K562 (cell line): ENCODE measurements around the gene APOC1. TPM values are rescaled to one million over a fixed set of nuclear protein-coding genes. Genes with fewer than 3 reads are reported as not detected.

Source experiments
- BCL6 ChIP-seq: fragments of 250-450 bp; sonication (Bioruptor Pico); IDR thresholded peaks from 2 replicates; pipeline ENCODE4 v1.4.0; 2020
- BRD9 ChIP-seq: fragments of 450-650 bp; IDR thresholded peaks from 2 replicates; pipeline ENCODE4 v1.6.1; 2018; ENCODE audit warnings: low read depth; ENCODE audit not compliant: partially characterized antibody
- ZNF561 ChIP-seq: fragments of 450-650 bp; formaldehyde crosslinking; conservative IDR thresholded peaks from 2 replicates; pipeline ENCODE4 v1.4.0; 2020; ENCODE audit warnings: mild to moderate bottlenecking, moderate library complexity
- polyA plus RNA-seq, 8 experiments: library from polyadenylated mRNA; depleted of rRNA in 4 of 8; stranded (reverse) in 5 of 8; unstranded in 3 of 8; fragments of >200 nt; fragmentation: Nextera tagmentation in 2 of 8; fragmentation: Illumina TruSeq in 1 of 8; extraction: Ambion mirVana in 2 of 8; extraction: Trizol in 1 of 8; gene quantifications; 2 replicates each; pipeline versions ENCODE4 v1.2.1 to v1.2.3, GENCODE V29; 2011 to 2014; ENCODE audit warnings: inconsistent platforms in 1 of 8, missing spikeins in 1 of 8
- total RNA-seq, 7 experiments: library from RNA; depleted of rRNA in 6 of 7; stranded (reverse); fragments of >200 nt in 6 of 7; fragmentation: Illumina TruSeq in 2 of 7; extraction: Trizol in 2 of 7; gene quantifications; 2 replicates each; pipeline versions ENCODE4 v1.2.1 to v1.2.3, GENCODE V29; 2011 to 2021; ENCODE audit warnings: low replicate concordance in 1 of 7
- TF ChIP-seq, protein P1 (sequence below): conservative IDR thresholded peaks from 2 replicates; pipeline ENCODE4 v1.6.1; 2011; ENCODE audit warnings: low read depth, mild to moderate bottlenecking, low read length; ENCODE audit not compliant: control insufficient read depth
- TF ChIP-seq, protein P2 (sequence below): fragments of 200-600 bp; sonication (generic); IDR thresholded peaks from one replicate; pipeline ENCODE4 v1.6.1; 2012; ENCODE audit warnings: mild to moderate bottlenecking, low read depth, low read length, inconsistent platforms
- TF ChIP-seq, protein P3 (sequence below): fragments of 250-450 bp; sonication (Bioruptor Pico); IDR thresholded peaks from 2 replicates; pipeline ENCODE4 v1.4.0; 2020; ENCODE audit warnings: mild to moderate bottlenecking, moderate library complexity
- TF ChIP-seq, protein P4 (sequence below): fragments of 450-650 bp; formaldehyde crosslinking; conservative IDR thresholded peaks from 2 replicates; pipeline ENCODE4 v1.4.0; 2022; ENCODE audit warnings: mild to moderate bottlenecking, missing genetic modification characterization

Gene APOC1
- total and polyA plus RNA-seq, 9 of the 15 experiments (the other 6 are each of a cell fraction or from before 2014, with no cell fraction given) = 115 to 408 (median 220) TPM

DNA sequence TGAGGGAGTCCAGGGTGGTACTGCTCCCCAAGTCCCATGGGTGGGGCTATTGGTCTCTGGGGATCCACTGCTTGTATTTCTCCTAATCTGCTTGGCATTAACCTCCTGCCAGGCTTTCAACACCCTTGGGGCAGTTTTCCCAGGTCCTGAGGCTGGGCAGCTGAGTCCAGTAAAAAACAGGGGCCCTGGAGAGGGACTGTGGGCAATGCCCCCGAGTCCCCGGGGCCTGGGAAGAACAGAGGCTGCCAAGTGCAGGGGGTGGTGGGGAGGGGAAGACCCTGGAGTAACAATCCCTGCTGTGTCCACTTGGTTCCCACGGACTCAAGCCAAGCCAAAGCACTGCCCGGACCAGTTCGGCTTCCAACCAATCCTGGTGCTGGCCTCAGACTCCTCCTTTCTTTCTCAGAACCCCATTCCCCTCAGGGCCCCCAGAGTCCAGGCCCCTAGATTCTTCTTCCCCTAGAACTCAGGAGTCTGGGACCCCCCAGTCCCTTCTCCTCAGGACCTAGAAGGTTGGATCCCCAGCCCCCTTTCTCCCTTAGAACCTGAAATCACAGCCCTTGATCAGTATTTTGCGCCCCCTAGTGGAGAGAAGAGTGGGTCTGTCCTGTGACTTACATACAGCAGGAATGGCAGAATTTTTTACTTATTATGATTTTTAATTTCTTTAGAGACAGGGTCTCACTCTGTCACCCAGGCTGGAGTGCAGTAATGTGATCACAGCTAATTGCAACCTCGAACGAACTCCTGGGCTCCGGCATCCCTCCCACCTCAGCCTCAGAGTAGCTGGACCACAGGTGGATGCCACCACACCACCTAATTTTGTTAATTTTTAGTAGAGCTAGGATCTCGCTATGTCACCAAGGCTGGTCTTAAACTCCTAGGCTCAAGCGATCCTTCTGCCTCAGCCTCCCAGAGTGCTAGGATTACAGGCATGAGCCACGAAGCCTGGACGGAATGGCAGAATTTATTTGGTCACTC is 37.1 kb downstream of the APOC1 start (continued):
- TF ChIP-seq, protein P1, sequence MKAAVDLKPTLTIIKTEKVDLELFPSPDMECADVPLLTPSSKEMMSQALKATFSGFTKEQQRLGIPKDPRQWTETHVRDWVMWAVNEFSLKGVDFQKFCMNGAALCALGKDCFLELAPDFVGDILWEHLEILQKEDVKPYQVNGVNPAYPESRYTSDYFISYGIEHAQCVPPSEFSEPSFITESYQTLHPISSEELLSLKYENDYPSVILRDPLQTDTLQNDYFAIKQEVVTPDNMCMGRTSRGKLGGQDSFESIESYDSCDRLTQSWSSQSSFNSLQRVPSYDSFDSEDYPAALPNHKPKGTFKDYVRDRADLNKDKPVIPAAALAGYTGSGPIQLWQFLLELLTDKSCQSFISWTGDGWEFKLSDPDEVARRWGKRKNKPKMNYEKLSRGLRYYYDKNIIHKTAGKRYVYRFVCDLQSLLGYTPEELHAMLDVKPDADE = no peak
- TF ChIP-seq, protein P2, sequence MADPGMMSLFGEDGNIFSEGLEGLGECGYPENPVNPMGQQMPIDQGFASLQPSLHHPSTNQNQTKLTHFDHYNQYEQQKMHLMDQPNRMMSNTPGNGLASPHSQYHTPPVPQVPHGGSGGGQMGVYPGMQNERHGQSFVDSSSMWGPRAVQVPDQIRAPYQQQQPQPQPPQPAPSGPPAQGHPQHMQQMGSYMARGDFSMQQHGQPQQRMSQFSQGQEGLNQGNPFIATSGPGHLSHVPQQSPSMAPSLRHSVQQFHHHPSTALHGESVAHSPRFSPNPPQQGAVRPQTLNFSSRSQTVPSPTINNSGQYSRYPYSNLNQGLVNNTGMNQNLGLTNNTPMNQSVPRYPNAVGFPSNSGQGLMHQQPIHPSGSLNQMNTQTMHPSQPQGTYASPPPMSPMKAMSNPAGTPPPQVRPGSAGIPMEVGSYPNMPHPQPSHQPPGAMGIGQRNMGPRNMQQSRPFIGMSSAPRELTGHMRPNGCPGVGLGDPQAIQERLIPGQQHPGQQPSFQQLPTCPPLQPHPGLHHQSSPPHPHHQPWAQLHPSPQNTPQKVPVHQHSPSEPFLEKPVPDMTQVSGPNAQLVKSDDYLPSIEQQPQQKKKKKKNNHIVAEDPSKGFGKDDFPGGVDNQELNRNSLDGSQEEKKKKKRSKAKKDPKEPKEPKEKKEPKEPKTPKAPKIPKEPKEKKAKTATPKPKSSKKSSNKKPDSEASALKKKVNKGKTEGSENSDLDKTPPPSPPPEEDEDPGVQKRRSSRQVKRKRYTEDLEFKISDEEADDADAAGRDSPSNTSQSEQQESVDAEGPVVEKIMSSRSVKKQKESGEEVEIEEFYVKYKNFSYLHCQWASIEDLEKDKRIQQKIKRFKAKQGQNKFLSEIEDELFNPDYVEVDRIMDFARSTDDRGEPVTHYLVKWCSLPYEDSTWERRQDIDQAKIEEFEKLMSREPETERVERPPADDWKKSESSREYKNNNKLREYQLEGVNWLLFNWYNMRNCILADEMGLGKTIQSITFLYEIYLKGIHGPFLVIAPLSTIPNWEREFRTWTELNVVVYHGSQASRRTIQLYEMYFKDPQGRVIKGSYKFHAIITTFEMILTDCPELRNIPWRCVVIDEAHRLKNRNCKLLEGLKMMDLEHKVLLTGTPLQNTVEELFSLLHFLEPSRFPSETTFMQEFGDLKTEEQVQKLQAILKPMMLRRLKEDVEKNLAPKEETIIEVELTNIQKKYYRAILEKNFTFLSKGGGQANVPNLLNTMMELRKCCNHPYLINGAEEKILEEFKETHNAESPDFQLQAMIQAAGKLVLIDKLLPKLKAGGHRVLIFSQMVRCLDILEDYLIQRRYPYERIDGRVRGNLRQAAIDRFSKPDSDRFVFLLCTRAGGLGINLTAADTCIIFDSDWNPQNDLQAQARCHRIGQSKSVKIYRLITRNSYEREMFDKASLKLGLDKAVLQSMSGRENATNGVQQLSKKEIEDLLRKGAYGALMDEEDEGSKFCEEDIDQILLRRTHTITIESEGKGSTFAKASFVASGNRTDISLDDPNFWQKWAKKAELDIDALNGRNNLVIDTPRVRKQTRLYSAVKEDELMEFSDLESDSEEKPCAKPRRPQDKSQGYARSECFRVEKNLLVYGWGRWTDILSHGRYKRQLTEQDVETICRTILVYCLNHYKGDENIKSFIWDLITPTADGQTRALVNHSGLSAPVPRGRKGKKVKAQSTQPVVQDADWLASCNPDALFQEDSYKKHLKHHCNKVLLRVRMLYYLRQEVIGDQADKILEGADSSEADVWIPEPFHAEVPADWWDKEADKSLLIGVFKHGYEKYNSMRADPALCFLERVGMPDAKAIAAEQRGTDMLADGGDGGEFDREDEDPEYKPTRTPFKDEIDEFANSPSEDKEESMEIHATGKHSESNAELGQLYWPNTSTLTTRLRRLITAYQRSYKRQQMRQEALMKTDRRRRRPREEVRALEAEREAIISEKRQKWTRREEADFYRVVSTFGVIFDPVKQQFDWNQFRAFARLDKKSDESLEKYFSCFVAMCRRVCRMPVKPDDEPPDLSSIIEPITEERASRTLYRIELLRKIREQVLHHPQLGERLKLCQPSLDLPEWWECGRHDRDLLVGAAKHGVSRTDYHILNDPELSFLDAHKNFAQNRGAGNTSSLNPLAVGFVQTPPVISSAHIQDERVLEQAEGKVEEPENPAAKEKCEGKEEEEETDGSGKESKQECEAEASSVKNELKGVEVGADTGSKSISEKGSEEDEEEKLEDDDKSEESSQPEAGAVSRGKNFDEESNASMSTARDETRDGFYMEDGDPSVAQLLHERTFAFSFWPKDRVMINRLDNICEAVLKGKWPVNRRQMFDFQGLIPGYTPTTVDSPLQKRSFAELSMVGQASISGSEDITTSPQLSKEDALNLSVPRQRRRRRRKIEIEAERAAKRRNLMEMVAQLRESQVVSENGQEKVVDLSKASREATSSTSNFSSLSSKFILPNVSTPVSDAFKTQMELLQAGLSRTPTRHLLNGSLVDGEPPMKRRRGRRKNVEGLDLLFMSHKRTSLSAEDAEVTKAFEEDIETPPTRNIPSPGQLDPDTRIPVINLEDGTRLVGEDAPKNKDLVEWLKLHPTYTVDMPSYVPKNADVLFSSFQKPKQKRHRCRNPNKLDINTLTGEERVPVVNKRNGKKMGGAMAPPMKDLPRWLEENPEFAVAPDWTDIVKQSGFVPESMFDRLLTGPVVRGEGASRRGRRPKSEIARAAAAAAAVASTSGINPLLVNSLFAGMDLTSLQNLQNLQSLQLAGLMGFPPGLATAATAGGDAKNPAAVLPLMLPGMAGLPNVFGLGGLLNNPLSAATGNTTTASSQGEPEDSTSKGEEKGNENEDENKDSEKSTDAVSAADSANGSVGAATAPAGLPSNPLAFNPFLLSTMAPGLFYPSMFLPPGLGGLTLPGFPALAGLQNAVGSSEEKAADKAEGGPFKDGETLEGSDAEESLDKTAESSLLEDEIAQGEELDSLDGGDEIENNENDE = no peak
- TF ChIP-seq, protein P3, sequence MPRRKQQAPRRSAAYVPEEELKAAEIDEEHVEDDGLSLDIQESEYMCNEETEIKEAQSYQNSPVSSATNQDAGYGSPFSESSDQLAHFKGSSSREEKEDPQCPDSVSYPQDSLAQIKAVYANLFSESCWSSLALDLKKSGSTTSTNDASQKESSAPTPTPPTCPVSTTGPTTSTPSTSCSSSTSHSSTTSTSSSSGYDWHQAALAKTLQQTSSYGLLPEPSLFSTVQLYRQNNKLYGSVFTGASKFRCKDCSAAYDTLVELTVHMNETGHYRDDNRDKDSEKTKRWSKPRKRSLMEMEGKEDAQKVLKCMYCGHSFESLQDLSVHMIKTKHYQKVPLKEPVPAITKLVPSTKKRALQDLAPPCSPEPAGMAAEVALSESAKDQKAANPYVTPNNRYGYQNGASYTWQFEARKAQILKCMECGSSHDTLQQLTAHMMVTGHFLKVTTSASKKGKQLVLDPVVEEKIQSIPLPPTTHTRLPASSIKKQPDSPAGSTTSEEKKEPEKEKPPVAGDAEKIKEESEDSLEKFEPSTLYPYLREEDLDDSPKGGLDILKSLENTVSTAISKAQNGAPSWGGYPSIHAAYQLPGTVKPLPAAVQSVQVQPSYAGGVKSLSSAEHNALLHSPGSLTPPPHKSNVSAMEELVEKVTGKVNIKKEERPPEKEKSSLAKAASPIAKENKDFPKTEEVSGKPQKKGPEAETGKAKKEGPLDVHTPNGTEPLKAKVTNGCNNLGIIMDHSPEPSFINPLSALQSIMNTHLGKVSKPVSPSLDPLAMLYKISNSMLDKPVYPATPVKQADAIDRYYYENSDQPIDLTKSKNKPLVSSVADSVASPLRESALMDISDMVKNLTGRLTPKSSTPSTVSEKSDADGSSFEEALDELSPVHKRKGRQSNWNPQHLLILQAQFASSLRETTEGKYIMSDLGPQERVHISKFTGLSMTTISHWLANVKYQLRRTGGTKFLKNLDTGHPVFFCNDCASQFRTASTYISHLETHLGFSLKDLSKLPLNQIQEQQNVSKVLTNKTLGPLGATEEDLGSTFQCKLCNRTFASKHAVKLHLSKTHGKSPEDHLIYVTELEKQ (CRISPR knock-in tag) = no peak
- TF ChIP-seq, protein P4, sequence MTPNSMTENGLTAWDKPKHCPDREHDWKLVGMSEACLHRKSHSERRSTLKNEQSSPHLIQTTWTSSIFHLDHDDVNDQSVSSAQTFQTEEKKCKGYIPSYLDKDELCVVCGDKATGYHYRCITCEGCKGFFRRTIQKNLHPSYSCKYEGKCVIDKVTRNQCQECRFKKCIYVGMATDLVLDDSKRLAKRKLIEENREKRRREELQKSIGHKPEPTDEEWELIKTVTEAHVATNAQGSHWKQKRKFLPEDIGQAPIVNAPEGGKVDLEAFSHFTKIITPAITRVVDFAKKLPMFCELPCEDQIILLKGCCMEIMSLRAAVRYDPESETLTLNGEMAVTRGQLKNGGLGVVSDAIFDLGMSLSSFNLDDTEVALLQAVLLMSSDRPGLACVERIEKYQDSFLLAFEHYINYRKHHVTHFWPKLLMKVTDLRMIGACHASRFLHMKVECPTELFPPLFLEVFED = no peak
- TF ChIP-seq BCL6 (no peak), ZNF561 (CRISPR knock-in tag) (no peak), BRD9 (peak; percentile 58)
